ENCODE data around the gene RABL6.

DNA sequence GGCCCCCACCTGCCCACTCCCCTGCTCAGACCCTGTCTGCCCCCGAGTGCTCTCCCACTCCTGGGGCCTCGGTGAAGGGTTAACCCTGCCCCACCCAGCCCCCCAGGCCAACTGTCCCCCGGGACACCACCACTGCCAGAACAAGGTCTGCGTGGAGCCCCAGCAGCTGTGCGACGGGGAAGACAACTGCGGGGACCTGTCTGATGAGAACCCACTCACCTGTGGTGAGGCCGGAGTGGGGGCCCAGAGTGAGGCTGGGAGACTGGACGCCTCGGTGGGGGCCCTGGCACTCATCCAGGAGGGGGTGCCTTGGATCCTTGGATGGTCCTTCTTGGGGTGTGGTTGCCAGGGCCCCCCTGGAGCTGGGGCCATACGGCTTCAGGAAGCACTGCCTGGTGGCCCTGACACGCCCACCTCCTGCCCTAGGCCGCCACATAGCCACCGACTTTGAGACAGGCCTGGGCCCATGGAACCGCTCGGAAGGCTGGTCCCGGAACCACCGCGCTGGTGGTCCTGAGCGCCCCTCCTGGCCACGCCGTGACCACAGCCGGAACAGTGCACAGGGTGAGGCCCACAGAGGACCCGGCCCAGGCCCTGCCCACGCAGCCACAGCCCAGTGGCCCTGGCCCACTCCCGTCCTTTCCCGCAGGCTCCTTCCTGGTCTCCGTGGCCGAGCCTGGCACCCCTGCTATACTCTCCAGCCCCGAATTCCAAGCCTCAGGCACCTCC is 46.5 kb downstream of the RABL6 start:
- TF ChIP-seq POLR2A (IDR thresholded peaks at IDR 0.05): no peak
- TF ChIP-seq, protein P1, sequence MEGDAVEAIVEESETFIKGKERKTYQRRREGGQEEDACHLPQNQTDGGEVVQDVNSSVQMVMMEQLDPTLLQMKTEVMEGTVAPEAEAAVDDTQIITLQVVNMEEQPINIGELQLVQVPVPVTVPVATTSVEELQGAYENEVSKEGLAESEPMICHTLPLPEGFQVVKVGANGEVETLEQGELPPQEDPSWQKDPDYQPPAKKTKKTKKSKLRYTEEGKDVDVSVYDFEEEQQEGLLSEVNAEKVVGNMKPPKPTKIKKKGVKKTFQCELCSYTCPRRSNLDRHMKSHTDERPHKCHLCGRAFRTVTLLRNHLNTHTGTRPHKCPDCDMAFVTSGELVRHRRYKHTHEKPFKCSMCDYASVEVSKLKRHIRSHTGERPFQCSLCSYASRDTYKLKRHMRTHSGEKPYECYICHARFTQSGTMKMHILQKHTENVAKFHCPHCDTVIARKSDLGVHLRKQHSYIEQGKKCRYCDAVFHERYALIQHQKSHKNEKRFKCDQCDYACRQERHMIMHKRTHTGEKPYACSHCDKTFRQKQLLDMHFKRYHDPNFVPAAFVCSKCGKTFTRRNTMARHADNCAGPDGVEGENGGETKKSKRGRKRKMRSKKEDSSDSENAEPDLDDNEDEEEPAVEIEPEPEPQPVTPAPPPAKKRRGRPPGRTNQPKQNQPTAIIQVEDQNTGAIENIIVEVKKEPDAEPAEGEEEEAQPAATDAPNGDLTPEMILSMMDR (IDR thresholded peaks at IDR 0.05): no peak
- no peak for TF ChIP-seq POLR2AphosphoS5 (IDR thresholded peaks at IDR 0.05)
